ENCODE results near the gene WDR6. TPM values are rescaled to one million over a fixed set of nuclear protein-coding genes. Genes with fewer than 3 reads are reported as not detected.

WDR6 gene
- total RNA-seq, 2 donors from 2014 or later: 51.2 to 71.1 TPM

DNA sequence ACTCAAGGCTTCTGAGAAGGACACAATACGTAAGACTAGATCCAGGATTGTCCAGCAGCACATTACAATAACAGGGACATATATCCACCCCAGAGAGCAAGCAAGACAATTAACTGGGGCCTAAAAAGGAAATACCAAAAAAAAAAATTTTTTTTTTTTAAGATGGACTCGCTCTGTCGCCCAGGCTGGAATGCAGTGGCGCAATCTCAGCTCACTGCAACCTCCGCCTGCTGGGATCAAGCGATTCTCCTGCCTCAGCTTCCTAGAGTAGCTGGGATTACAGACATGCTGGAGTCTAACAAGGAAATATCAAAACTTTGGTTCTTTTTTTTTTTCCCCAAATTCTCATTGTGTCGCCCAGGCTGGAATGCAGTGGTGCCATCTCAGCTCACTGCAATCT, 50.8 kb downstream of the WDR6 start:
- TF ChIP-seq, protein P1, sequence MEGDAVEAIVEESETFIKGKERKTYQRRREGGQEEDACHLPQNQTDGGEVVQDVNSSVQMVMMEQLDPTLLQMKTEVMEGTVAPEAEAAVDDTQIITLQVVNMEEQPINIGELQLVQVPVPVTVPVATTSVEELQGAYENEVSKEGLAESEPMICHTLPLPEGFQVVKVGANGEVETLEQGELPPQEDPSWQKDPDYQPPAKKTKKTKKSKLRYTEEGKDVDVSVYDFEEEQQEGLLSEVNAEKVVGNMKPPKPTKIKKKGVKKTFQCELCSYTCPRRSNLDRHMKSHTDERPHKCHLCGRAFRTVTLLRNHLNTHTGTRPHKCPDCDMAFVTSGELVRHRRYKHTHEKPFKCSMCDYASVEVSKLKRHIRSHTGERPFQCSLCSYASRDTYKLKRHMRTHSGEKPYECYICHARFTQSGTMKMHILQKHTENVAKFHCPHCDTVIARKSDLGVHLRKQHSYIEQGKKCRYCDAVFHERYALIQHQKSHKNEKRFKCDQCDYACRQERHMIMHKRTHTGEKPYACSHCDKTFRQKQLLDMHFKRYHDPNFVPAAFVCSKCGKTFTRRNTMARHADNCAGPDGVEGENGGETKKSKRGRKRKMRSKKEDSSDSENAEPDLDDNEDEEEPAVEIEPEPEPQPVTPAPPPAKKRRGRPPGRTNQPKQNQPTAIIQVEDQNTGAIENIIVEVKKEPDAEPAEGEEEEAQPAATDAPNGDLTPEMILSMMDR (IDR thresholded peaks at IDR 0.05): no peak
- no peak for DNase-seq (ENCODE audit: low spot score)
- peaks cover 73% of the 10 kb centered on the region for H3K36me3 ChIP-seq

More for the DNA sequence above, 50.8 kb downstream of the WDR6 start:
- Histone ChIP-seq H3K27ac (no peak overlapping the region), H3K27me3 (no peaks in the 10 kb centered on the region), H3K4me3 (no peak overlapping the region), H3K4me1 (no peaks in the 10 kb centered on the region), H3K9me3 (no peaks in the 10 kb centered on the region)

MicroRNAs encoded within 50 kb of the gene (microRNA counts, 767-probe panel; counts per million panel counts)
- microRNA hsa-miR-191-5p (4,549 to 10,539 counts per million in 2 donors), microRNA hsa-miR-425-5p (0 to 31.0 counts per million in 2 donors)

Small RNA genes lying within 50 kb of the gene (microRNA-seq; reads per million reads assigned to microRNA genes)
- gene MIR191 (ENCODE audit: borderline number of aligned reads in 2 of 2, borderline replicate concordance in 1 of 2) (9,687 to 10,918 reads per million in 2 donors), gene MIR425 (ENCODE audit: borderline number of aligned reads in 2 of 2, borderline replicate concordance in 1 of 2) (905 to 1,195 reads per million in 2 donors)

Other genes starting within 250 kb of the WDR6 start
- 10 to 100 TPM; 26.8 to 28.5 TPM for gene PRKAR2A, start 159.5 kb upstream of the WDR6 start, total RNA-seq
- gene SLC25A20, start 108.5 kb upstream of the WDR6 start, total RNA-seq: 10 to 100 TPM; 58.8 to 67.7 TPM
- 100 to 1,000 TPM; 135 to 140 TPM for gene ARIH2, start 88.5 kb upstream of the WDR6 start, total RNA-seq
- gene P4HTM, start 17.1 kb upstream of the WDR6 start, total RNA-seq: 10 to 100 TPM; 40.5 to 45.4 TPM
- 10 to 100 TPM in 1 of 2 donors, 1 to 10 TPM in 1; 9.5 to 11.8 TPM for gene DALRD3, start 11.2 kb downstream of the WDR6 start, total RNA-seq
- gene NDUFAF3, start 14.7 kb downstream of the WDR6 start, total RNA-seq: 100 to 1,000 TPM; 182 to 297 TPM
- gene IMPDH2, start 22.0 kb downstream of the WDR6 start, total RNA-seq: 10 to 100 TPM; 32.1 to 68.7 TPM
- 10 to 100 TPM; 39.1 to 46.8 TPM for gene QRICH1, start 86.7 kb downstream of the WDR6 start, total RNA-seq
- 100 to 1,000 TPM; 118 to 138 TPM for gene QARS1, start 97.4 kb downstream of the WDR6 start, total RNA-seq
- gene USP19, start 113.4 kb downstream of the WDR6 start, total RNA-seq: 10 to 100 TPM; 49.3 to 58.7 TPM
- gene LAMB2, start 125.7 kb downstream of the WDR6 start, total RNA-seq: 1,000 to 10,000 TPM; 1,056 to 1,180 TPM
- gene CCDC71, start 158.9 kb downstream of the WDR6 start, total RNA-seq: 10 to 100 TPM; 16.7 to 25.2 TPM
- gene KLHDC8B, start 164.2 kb downstream of the WDR6 start, total RNA-seq: 10 to 100 TPM; 51.2 to 80.9 TPM